Activated CD4-positive, alpha-beta T cell treated with anti-CD3 and anti-CD28 coated beads for 24 hours (primary cell): ENCODE results near the gene NATD1.

Source experiments
- DNase-seq, 2 donors: peaks; one replicate each; pipeline ENCODE4 v3.0.0-alpha.2; 2020; ENCODE audit warnings: low read depth in 2 of 2

NATD1 gene

GRCh38 chr17:21275579-21276263, 22.5 kb upstream of the NATD1 start:
- peak; percentile 97 to 98 for DNase-seq

GRCh38 chr17:21275047-21275578, 21.9 kb upstream of the NATD1 start:
- no peak for DNase-seq

GRCh38 chr17:21272881-21273792, 19.9 kb upstream of the NATD1 start:
- DNase-seq: no peak

- no peak for DNase-seq
Measured at GRCh38 chr17:21272250-21272649, 19.0 kb upstream of the NATD1 start.

DNA sequence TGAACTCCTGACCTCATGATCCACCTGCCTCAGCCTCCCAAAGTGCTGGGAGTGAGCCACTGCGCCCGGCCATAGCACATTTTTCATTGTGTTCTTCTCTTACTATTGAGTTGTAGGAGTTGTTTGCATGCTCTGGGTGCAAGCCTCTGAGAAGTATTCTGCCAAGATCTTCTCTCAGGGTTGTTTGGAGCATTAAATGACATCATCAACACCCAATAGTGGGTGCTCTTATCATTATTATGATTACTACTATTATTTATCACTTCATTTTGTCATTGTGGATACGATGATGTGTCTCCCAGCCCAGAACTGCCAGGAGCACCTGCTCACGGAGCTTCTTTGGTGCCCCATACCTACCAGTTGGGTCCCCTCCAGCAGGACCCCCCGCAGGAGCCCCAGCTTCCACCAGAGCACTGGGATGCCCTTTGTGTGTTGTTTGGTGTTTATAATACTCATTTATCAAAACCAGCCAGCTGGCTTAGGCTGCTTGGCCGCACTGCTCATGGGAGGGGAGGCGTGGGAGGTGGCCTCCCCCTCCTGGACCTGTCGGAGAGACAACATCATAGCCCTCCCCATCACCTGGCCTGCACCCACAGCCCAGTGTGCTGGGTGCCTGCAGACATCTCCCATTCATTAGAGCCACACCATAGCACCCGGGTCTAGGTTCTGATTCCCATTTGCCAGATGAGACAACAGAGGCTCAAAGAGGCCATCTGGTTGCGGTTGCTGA, 18.4 kb upstream of the NATD1 start:
- DNase-seq: no peak

GRCh38 chr17:21269394-21269793, 16.2 kb upstream of the NATD1 start:
- DNase-seq: no peak

GRCh38 chr17:21268596-21269188, 15.5 kb upstream of the NATD1 start:
- DNase-seq: no peak

GRCh38 chr17:21263376-21263775, 10.2 kb upstream of the NATD1 start:
- no peak for DNase-seq

DNA sequence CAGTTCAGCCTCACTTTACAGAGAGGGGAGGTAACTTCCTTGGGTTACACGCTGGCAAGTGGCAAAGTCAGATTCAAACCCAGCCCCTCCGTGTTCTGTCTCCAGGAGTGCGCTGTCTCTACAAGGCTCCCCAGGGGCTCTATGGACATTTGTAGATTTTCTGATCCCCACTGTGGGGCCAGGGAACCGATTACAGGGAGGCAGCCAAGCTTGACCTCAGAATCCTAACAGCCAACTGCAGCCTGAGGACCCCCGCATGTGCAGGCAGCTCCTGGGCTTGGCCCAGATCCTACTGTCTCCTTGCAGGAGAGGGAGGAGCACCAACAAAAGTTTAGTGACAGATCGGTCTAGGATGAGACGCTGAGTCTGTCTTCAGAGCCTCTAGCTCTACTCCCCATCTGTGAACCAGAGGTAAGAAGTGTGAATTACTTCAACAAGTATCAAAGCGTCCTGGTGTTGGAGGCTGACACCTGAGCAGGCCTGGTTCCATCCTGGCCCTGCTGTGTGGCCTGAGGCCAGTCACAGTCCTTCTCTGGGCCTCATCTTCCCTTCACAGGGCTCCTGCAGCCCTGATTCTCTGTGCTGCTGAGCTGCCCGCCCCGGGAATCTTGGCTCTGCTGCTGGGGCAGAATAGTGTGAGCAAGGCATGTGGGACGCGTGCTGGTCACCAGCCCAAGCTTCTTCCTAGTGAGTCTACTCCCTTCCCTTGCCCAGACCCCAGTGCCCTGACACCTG, 9.2 kb upstream of the NATD1 start:
- no peak for DNase-seq

GRCh38 chr17:21258593-21258992, 5.4 kb upstream of the NATD1 start:
- DNase-seq: no peak

DNA sequence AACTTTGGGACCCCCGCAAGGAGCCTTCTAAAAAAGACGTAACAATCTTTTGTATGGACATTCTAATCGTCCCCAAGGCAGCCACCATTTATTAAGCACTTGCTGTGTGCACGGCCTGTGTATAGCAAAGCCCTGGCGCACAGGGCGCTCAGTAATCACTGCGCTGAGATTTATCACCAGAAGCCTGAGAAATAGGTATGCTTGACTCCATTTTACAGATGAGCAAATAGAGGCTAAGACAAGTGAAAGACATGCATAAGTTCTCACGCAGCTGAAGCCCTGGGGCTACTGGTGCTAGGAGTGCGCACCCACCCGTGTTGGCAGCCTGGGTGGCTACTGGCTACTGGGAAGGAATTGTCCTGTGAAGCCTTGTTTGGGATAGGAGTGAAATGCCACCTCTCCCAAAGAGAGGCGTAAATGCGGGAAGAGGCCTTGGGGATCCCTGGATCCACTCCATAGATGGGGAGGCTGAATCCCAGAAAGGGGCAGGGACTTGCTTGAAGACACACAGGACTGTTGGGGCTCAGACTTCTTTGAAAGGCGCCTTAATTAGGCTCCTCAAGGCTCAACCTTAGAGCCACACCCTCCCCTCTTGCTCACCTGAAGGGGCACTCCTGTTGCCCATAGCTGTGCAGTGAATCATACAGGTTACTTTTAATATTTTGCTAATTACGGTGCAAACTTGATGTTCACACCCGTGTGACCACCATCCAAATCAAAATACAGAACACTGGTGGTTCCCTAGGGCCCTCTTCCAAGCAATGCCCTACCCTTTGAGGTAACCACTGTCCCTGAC, 634 bp upstream of the NATD1 start:
- DNase-seq: no peak

DNA sequence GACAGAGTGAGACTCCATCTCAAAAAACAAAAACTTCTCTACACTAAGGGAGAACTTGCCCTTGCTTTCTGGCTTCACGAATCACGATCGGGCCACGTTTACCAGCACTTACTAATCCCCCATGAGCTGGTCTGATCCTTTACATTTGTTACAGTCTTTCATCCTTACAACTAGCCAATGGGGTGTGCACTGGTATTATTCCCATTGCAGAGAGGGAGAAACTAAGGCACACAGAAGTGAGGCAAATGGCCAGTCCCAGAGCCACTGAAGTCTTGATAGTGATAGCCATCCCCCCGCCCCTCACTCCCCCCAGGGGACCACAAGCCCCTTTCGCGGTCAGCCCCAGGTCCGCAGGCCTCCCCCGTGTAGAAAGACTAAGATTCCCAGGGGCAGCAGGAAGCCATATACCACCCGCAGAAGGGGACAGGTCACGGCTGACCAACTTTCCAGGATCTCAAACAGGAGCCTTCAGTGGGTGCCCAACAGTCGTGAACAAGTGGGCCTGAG, 868 bp downstream of the NATD1 start:
- DNase-seq: no peak

DNA sequence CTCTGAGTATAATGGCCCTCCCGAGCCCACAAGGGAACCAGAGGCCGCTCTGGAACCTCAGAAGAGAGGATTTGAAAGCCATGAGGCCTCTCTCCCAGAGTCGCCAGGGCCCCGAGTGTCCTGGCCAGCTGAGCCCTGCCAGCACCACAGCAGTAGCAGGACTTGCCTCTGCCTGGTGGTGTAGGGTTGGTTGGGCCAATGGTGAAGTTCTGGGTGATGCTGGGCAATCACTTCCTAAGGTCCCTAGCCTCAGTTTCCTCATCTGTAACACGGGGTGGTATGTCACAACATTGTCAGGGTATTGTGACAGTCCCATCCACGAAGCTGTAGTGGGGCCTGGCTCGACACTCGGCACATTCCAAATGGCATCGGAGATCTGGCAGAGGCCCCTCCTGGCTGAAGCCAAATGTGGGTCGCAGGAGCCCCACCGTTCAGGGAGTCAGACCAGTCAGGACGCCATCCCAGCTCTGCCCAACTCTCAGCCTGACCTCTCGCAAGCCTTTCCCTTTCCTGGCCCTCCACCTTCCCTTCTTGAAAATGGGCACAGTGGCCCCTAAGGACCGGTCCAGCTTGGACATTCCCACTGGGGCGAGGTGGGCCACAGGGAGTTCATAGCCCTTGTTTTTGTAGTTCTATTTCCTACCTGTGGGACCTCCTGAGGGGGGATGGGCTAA, 1.7 kb downstream of the NATD1 start:
- DNase-seq: no peak

- no peak for DNase-seq
Measured at GRCh38 chr17:21250854-21251253, 2.4 kb downstream of the NATD1 start.

DNA sequence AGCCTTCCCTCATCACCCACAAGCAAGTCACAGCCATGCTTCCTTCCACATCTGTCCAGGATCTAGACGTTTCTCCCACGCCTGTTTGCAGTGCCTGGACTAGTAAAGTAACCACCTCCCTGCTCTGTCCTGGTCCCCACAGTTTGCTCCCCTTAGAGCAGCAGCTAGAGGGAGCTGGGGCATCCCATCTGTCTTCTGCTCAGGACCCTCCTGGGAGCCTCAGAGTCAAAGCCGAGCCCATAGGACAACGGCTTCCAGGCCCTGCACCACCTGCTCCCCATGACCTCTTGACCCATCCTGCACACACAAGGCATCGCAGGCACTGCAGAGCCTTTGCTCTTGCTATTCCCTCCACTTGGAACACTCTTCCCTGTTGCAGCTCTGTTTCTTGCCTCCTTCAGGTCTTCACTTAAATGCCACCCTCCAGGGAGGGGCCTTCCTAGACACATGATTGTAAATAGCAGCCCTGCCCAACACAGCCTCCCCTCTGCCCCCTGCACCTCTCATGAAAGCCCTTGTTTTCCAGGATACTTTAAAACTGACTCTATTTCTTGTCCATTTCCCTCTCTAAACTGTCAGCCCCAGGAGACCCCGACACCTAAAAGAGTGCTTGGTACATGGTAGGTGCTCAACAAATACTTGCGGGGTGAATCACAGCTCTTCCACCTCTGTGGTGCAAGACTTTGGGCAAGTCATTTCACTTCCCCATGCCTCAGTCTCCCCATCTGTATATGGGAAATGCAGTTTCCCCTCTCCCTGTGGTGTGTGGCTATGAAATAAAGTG, 3.1 kb downstream of the NATD1 start:
- no peak for DNase-seq

- no peak for DNase-seq
Measured at GRCh38 chr17:21249086-21249795, 4.0 kb downstream of the NATD1 start.

DNA sequence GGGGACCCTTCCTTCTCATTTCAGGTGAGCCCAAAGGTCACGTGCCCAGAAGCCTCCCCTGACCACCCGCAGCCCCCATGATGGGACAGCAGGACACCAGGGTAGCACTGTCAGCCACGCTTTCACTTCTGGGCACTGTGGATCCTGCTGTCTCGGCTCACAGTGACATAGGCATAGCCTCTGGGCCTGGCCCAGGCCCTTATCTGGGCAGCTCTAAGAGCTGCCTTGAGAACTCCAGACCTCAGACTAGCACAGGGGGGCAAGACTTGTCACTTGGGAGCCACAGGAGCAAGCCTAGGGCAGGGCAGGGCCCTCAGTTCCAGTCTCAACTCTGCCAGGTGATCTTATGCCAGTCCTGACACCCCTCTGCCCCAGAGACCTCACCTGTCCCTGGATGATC, 4.7 kb downstream of the NATD1 start:
- no peak for DNase-seq
